CD4-positive, alpha-beta T cell treated with Interleukin-4 for 4 hours (primary cell): ENCODE results near the gene BRPF1.

Experiments
- DNase-seq: peaks from one replicate; pipeline ENCODE4 v3.0.0-alpha.2; 2020

The BRPF1 gene, protein sequence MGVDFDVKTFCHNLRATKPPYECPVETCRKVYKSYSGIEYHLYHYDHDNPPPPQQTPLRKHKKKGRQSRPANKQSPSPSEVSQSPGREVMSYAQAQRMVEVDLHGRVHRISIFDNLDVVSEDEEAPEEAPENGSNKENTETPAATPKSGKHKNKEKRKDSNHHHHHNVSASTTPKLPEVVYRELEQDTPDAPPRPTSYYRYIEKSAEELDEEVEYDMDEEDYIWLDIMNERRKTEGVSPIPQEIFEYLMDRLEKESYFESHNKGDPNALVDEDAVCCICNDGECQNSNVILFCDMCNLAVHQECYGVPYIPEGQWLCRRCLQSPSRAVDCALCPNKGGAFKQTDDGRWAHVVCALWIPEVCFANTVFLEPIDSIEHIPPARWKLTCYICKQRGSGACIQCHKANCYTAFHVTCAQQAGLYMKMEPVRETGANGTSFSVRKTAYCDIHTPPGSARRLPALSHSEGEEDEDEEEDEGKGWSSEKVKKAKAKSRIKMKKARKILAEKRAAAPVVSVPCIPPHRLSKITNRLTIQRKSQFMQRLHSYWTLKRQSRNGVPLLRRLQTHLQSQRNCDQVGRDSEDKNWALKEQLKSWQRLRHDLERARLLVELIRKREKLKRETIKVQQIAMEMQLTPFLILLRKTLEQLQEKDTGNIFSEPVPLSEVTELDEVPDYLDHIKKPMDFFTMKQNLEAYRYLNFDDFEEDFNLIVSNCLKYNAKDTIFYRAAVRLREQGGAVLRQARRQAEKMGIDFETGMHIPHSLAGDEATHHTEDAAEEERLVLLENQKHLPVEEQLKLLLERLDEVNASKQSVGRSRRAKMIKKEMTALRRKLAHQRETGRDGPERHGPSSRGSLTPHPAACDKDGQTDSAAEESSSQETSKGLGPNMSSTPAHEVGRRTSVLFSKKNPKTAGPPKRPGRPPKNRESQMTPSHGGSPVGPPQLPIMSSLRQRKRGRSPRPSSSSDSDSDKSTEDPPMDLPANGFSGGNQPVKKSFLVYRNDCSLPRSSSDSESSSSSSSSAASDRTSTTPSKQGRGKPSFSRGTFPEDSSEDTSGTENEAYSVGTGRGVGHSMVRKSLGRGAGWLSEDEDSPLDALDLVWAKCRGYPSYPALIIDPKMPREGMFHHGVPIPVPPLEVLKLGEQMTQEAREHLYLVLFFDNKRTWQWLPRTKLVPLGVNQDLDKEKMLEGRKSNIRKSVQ (N-terminal part only)

DNA sequence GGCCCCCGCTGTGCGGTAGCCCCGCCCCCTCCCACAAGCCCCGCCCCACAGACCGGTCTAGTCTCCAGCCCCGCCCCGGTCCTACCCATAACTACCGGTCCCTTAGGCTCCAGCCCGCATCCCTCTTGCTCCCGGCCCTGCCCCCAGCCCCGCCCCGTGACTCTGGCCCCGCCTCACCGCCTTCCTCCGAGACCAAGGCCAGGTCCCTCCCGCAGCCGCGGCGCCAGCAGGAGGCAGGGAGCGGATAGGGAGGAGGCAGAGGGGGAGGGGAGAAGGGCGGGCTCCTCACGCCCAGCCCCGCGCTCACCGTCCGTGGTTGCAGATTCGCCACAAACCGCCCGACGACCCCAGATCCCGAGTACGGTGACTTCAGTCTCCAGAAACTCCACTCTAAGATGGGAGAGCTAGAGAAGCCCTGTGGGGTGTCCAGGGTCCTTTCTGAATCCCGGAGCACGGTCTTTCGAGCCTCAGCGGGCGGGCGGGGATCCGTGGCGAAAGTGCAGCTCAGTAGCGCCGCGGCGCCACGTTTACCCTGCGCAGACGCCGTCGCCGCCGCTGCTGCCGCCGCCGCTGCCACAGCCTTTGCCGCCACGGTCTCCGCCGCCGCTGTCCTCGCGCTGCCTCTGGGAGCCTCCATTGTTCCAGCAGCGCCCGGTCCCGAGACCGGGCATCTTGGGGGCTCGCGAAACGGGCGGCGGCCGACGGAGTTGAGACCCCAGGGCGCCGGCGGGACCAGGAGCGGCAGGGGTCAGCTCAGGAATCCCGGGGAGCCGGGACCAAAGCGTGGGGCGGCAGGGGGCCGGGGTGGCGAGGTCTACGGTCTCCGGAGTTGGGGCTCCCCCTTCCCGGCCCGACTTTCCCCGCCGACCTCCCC, at the start of gene BRPF1:
Gene BRPF1 (plus strand): TSS at position 530 of the 874 bp plus-strand sequence. CDS start 2,406 bp downstream, outside the sequence.
- DNase-seq = peak; percentile 100

DNA sequence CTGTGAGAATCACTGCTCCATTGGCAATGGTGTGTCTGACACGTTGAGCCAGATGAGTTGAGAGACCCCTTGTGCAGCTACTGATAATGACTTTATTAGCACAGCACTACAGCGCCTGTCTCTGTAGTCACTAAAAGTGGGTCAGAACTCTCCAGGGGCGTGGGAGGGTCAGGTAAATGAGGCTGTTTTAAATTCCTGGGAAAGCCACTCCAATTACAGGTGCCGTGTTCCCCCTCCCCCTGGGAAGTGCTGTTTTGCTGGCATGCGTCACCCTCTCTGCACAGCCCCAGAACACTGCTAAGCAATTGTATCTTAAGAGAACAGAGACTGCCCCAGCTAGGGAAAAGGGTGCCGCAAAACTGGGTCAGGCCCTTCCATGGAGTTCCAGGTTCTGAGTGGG, 49.4 kb upstream of the BRPF1 start:
- DNase-seq = no peak

DNA sequence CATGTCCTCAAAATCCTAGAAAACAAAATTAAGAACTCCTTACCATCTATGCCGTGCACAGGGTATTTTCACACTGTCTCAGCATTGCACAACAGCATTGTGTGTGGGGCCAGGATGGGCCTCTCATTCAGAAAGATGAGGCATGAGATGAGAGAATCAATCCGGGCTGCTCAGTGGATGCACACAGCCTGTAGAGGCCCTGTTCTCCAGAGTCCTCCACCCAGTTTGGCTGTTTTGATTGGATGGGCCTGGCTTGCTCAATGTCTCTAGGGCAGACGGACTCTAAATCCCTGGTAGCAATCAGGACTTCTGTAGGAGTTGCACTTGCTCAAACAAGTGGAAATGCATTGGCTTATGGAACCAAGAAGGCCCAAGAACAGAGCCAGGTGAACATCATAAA, 48.1 kb upstream of the BRPF1 start:
- DNase-seq = no peak

DNA sequence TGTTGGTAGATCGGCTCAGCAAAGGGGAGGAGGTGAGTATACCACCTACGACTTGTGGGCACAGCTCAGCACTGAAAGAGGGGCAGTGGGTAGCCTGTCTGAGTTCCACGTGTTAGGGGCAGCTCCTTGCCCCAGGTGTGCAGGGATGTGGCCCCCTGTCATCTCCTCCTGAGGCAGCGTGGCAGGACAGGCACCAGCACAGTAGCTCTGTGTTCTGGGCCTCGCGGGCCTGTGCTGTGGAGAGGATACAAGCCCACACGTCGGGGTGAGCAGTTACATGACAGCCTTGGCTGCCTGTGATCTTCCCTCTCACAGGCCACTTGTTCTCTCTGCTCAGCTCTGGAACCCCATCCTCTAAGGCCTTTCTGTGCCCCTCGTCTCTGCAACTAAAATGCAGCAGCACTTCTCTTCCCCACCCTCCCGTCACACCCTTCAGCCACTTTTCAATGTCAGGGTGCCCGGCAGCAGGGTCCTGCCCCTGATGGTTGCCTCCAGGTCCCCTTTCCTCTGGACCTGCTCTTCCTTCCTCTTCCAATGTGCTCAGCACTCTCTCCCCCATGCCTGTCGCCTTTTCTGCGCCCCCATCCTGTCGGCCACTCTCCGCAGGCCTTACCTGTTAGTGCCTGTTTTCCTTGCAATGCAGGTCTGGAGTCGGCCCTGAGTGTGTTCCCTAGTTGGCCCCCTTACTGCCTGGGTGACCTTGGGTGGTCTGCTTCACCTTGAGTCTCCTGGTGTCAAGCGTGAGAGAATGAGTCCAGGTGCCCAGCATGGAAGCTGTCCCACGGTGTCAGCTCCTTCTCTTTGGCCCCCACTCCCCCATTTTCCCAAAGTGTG, 46.1 kb upstream of the BRPF1 start:
- no peak for DNase-seq

DNA sequence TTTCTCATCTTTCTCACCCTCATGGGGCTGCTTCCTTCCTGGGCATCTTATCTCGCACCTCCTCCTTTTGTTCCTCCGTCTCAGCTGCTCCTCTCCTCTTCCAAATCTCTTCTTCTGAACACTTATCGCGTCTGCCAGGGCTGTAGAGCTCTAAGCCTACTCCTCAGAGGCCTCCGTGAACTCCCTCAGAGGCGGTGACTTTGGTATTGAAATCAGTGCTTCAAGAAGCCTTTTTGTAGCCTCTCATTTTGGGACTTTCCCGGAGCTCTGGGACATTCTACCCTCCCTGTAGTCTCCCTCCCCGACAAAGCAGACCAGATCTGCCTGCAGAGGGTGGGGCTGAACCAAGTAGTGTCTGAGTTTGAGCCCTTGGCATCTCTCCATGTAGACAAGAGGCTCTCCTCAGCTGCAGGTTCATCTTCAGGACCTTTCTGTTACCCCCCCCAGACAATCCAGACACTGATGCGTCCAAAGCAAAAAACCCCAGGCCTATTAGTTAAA, 45.4 kb upstream of the BRPF1 start:
- DNase-seq = no peak

DNA sequence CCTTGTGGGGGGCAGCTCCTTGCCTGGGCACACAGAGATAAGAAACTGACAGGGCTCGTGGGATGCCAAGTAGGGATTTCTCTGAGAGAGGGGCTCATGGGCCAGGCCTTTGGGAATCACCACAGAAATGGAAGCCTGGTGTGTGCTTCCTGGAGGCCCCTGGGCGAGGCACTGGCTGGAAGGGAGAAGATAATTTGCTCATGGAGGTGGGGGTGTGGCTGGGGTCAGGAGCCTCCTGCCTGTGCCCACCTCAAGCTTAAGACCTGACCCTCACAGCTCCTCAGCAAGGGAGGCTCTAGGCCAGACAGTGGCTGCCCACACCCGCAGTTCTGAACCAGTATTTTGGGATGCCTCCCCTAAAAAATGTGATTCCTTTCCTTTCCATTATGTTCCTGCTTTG, 44.8 kb upstream of the BRPF1 start:
- DNase-seq = no peak

DNA sequence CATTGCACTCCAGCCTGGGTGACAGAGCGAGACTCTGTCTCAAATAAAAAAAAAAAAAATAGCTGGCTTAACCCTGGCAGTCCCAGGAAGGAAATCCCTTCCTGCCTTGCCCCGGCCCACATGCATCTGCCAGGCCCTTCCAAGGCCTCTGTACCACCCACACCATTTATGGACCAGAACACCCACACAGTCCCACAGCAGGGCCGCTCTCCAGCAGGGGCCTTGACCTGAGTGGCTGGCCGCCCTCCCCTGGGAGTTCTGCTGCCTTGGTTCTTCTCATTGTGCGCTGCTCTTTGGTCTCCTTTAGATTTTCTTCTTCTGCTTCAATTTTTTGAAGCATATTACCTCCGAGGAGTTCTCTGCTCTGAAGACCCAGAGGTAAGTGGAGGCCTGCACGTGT, 44.0 kb upstream of the BRPF1 start:
- DNase-seq = no peak

DNA sequence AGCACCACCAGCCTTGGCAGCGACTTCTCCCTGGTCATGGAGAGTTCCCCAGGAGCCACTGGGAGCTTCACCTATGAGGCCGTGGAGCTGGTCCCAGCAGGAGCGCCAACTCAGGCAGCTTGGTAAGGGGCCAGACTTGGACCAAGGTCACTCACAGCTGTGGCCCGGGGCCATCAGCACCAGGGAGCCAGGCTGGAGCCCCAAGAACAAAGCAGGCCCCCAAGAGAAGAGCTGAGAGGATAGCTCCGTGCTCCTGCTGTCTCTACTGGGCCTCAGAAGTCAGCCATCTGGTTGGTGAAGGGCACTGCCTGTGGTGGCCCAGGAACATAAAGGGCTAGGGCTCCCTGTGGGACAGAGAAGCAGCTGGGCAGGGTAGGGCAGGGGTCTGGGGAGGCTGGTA, 42.6 kb upstream of the BRPF1 start:
- DNase-seq = no peak

DNA sequence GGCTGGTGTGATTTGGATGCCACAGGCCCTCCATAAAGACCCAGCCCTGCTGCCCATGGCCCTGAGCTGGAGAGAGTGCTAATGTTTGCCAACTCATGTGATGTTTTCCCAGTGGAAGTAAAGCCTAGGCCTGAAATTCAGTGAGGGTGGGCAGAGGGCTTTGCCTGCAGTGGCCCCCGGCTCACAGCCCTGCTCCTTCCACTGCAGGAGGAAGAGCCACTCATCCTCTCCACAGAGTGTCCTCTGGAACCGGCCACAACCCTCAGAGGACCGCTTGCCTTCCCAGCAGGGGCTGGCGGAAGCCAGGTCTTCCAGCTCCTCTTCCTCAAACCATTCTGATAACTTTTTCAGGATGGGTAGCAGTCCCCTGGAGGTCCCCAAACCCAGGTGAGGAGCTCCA, 41.8 kb upstream of the BRPF1 start:
- DNase-seq = no peak

DNA sequence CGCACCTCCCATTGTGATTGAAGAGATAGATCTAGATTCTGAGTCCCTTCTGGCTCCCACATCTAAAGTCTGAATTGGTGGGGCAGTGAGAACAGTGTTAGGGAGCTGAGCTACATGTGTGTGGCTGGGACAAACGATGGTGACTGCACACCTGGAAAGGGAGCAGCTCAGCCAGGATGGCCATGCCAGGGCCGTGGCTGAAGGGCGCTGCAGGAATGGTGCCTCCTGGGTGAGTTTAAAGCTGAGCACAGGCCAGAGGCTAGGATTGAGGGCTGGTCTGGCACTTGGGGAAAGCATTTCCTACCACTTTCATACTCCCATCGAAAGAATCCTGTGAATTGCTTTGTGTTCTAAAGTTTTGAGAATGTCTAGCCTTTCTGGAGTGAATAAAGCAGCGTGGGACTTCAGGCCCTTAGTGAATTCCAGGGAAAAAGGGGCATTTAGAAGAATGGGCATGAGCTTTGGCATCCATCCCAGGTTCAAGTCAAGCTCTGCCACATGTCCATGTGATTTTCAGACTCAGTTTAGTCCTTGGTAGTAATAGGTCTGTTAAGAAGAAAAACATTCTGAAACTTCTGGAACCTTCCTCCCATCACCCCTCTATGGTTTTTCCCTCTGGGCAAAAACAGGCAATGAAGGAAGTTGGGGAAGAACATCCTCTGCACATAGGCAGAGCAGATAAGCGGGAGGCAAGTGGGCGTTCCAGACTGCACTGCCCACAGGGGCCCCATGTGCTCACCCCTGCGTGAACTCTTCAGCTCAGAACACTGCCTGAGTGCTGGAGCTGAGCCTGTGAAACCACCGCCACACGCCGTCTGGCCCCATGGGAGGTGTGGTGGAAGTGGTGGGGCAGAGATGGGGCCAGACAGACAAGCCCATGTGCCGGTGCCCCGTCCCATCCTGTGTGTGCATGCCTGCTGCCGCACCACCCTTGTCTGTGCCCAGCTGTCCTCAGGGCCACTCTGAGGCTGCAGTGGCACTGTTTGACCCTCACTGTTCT, 40.8 kb upstream of the BRPF1 start:
- no peak for DNase-seq

DNA sequence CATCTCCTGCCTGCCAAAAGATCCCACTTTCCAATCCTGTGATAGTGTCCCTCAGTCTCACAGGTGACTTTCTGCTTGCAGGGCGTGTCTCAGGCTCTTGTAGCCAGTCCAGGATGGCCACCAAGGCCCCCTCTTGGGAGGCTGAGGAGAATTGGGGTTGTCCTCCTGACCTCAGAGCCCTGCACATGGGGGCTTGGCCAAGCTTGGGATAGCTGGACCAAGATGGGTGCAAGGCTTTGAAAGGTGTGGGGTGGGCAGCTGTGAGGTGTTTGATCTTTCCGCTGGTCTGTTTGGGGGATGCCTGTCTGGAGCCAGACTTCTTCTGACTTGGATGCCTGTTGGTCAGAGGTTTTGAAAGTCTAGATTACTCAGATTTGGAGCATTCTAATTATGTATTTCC, 39.9 kb upstream of the BRPF1 start:
- no peak for DNase-seq

DNA sequence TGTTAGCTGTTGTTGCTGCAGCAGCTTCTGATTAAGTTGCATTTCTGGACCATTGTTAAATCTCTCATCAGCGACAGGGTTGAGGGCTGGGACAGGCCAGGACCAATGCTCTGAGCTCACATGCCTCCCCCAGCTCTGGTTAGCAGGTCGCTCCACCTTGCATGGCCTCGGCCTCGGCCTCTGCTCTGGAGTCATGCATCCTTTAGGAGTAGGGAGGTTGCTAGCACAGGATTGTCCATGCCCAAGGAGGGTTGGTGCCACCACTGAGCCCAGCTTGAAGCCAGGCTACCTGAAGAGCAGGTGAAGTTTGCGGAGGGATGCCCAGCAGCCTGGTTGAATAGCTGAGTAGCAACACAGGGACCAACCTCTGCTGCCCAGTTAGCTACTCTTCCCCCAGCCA, 39.1 kb upstream of the BRPF1 start:
- no peak for DNase-seq

DNA sequence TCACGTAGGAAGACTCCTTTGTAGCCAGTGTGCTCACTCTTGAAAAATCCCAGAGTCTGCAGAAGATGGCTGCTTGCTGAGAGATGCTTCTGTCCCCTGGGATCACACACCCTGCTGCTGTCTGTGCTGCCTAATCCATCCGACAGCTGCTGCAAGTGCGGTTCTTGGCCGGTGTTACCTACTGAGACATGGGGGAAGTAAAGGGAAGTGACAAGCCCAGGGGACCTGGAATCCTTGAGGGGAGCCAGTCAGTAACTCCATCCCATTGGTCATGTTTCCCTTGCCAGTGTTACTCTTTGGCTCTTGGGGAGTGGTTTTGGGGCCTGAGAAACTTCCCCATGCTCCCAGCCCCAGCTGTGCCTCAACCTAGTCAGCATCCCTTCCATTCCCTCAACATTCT, 36.2 kb upstream of the BRPF1 start:
- DNase-seq = no peak

DNA sequence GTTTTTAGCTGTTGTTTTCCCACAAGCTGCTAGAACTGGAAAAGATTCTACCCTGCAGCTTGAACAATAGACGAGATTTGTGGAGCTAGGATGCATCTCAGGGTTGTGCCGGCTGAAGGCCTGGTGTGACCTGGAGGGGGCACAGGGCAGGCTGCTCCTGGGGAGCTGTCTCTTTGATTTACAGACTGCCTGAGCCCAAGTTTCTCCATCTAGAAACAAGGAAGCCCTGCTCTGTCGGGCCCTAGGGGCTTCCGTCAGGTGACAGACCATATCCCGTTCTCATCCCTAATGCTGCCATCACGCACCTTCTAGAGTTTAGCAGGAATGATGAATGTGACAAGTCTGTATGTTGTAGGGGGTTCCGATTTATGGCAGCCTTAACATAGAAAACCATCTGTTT, 35.8 kb upstream of the BRPF1 start:
- no peak for DNase-seq

DNA sequence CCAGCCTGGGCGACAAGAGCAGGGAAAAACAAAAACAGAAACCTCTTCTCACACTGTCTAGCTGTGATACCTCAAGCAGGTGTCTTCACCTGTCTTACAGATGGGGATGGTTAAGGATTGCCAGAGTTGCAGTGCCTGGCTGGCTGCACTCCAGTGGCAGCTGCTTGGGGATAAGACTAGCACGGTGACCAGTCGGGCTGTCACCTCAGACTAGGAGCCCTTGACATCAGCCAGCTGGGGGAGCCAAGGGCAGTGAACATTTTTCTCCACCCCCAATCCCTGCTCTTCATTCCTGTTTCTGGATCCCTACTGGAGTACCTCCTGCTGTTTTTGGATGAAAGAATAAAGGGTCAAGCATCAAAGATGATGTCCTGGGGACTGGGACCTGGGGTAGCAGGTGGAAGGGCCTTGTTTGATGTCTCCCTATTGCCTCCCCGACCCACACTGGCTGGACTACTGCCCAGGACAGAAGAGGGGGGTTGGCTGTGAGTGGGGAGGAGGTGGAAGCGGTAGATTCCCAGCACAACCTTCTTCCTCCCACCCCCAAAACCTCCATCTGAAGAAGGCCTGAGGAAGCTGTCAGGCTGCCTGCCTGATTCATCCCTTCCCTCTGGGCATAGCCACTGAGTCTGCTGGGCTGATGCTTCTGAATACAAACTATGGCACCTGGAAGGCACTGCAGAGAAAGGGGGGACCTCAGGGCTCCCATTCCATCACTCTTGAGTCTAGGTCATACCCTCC, 34.9 kb upstream of the BRPF1 start:
- DNase-seq = no peak

DNA sequence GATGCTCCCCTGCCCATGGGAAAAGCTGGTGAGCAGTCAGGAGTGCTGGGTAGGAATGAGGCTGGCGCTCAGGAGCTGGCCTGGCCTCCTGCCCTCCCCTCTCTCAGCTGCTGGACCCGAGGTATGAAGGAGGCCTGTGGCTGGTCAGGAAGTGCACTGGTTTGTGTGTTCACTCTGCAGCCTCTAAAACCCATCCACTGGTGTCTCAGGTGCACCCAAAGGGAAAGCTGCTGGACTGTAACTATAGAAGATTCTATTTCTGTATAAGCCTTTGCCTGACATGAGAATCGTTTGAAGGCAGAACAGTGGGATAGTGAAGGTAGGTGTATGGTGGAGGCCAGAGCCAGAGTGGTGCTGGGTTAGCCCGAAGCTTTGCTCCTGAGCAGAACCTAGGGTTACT, 33.6 kb upstream of the BRPF1 start:
- DNase-seq = no peak

DNA sequence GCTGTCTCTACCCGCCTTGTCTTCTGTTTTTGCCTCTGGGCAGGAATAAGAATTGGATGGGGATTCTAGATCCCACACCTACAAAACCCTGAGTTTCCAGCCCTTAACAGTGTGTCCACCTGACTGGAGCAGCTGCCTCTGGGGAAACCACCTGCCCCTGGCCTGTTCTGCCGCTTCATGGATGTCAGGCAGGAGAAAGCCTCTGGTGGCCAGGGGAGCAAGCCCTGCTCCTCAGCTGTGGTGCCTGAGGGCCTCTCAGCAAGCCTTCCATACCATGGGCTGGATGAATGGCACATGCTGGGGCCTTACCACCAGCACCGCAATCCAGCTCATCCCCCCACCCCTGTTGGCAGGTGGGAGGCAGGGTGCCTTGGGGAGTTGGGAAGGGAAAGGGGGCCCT, 33.2 kb upstream of the BRPF1 start:
- no peak for DNase-seq

DNA sequence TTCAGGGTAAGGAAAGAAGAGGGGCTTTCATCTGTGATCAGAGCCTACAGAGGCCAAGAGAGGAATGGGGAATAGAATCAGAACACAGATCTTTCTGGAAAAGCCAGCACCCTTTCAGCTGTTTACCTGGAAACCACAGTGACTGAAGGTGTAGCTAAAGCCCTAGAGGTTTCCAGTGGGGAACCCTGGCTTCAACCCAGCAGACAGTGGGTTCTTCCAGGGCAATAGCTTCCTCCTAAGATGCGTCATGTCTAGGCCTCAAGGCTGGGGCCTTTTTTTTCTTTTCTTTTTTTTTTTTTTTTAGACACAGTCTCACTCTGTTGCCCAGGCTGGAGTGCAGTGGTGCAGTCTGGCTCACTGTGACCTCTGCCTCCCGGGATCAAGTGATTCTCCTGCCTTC, 31.0 kb upstream of the BRPF1 start:
- no peak for DNase-seq

DNA sequence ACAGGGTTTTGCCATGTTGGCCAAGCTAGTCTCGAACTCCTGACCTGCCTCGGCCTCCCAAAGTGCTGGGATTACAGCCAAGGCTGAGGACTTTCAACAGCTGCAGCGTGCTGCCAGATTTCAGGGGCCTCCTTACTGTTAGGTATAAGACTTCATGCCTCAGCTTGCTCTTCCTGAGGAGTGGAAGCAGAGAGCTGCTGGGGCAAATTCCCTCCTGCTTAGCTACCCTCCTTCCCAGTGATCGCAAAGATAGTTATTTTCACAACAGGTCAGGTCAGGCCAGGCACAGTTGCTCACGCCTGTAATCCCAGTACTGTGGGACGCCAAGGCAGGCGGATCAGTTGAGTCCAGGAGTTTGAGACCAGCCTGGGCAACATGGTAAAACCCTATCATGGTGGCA, 30.5 kb upstream of the BRPF1 start:
- DNase-seq = no peak
